ENCODE results near the gene ALDH1A2.

DNA sequence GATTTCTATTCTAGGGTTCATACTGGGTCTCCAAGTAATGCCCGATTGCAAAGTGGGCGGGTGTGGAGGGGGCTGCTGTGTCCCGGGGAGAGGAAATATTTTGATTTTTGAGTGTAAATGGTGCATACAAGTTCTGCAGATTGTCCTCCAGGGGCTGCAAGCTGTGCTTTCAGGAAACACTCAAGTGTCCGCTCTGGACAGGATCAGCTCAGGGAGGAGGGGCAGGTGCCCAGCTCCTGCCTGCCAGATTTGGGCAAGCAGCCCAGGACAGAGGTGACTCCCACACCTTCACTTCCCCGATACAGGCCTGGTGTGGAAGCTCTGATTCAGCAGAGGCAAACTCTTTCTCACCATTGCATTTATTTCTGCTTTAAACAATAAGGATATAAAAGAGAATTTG, 142.7 kb downstream of the ALDH1A2 start:
- TF ChIP-seq, protein P1, sequence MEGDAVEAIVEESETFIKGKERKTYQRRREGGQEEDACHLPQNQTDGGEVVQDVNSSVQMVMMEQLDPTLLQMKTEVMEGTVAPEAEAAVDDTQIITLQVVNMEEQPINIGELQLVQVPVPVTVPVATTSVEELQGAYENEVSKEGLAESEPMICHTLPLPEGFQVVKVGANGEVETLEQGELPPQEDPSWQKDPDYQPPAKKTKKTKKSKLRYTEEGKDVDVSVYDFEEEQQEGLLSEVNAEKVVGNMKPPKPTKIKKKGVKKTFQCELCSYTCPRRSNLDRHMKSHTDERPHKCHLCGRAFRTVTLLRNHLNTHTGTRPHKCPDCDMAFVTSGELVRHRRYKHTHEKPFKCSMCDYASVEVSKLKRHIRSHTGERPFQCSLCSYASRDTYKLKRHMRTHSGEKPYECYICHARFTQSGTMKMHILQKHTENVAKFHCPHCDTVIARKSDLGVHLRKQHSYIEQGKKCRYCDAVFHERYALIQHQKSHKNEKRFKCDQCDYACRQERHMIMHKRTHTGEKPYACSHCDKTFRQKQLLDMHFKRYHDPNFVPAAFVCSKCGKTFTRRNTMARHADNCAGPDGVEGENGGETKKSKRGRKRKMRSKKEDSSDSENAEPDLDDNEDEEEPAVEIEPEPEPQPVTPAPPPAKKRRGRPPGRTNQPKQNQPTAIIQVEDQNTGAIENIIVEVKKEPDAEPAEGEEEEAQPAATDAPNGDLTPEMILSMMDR (IDR thresholded peaks at IDR 0.05), result no peak
- TF ChIP-seq EP300 (IDR thresholded peaks at IDR 0.05) (no peak), POLR2AphosphoS5 (IDR thresholded peaks at IDR 0.05) (no peak), POLR2A (IDR thresholded peaks at IDR 0.05) (no peak)

All from sigmoid colon (tissue), 4 donors.